GM20000 (cell line): Measurements from ENCODE around the gene ARNT2.

Source experiments
- DNase-seq: peaks from one replicate; pipeline ENCODE4 v3.0.0; 2012; ENCODE audit warnings: low spot score
- CTCF ChIP-seq: IDR thresholded peaks from 2 replicates; pipeline ENCODE4 v1.5.1; 2012; ENCODE audit warnings: mild to moderate bottlenecking, control low read depth; ENCODE audit errors: extremely low read depth, missing control alignments

The ARNT2 gene

DNA sequence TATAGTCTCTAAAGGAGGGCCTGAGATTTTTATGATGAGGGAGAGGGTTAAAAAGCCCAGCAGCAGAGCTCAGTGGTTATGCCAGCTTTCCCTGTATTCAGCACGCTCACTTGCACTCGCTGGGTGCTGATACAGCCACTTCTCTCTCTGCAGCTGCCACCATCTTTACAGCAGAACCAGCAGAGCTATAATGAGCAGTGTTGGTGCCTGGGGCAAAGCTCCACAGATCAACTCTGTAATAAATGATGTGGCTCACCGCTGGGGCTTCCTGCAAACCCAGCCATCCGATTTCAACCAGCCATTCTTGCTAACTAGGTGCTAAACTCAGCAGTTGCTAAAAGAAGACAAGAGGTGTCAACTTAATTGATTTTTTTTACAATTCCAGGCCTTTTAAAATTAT lies 48.0 kb downstream of the ARNT2 start:
- DNase-seq = no peak

GRCh38 chr15:80455051-80455648 lies 51.0 kb downstream of the ARNT2 start:
- DNase-seq = no peak

More for the DNA sequence above, 48.0 kb downstream of the ARNT2 start:
- no peak for TF ChIP-seq CTCF

DNA sequence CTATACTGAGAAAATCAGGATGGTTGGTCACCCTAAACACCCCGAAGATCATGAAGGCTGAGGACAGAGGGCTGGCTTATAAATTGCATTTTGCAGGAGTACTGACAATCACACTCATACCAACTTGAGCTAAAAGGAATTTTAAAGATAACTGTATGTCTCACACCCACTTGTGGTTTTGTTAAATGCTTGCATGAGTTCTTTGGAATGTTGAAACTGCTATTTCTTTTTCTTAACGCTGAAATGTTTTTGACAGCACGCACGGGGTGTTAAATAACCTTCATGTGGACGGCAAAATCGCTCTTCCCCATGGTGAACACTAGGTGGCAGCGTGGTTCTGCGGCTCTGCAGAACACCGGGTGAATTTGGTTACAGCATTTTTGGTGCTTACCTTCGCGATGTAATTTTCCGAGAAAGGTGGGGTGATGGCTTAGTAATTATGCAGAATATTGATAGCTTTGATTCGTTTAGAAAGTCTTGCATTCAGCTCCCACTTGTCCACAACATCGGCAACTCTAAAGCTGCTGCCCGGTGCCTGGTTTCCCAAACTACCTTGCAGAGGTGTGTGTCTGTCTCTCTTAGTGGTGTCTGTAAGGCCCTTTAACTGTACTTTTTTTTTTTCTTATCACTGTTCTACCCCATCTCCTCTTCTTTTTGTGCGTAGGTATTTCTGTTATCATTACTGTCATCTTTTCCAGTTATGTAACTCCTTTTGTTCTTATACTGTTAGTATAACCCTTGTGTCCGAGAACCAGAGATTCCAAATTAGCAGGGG lies 51.7 kb downstream of the ARNT2 start:
- peak; percentile 78 for DNase-seq
- TF ChIP-seq CTCF = peak; percentile 98

More at GRCh38 chr15:80455051-80455648, 51.0 kb downstream of the ARNT2 start:
- no peak for TF ChIP-seq CTCF

- no peak for DNase-seq
- TF ChIP-seq CTCF = no peak
These were observed 52.6 kb downstream of the ARNT2 start for GRCh38 chr15:80456517-80457492.

DNA sequence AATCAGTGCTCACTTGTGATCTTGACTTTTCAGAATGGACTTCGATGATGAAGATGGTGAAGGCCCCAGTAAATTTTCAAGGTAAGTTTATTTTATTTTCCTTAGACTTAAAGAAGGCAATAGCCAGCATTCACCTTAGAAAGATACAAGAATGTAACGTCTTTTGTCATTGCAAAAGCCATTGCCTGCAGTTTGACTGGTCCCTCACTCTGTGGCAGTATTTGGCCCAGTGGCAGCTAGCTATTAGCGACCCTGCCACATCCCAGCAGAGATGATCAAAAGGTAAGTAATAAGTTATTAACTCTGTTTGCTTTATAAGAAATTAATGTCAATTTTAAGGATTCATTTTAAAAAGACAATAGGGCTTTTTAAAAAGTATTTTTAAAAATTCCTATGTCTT lies 53.7 kb downstream of the ARNT2 start:
- no peak for TF ChIP-seq CTCF
- DNase-seq = no peak

DNA sequence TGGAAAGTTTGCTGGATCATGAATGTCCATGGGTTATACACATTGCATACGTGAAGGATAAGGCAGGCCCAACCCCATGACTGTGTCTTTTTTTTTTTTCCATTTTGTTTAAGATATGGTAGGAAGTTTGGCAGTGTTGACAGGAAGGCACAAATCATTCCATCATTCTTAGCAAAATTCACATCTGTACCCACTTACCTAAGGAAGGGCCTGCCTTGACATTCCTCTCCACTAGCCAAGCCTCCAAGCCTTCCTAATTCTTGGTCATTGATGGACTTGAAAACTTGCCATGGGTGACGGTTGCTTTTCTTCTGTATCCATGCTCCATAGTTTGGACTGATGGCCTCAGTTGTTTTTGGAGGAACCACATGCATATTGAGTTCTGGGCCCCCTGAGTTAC lies 54.4 kb downstream of the ARNT2 start:
- no peak for TF ChIP-seq CTCF
- no peak for DNase-seq

DNA sequence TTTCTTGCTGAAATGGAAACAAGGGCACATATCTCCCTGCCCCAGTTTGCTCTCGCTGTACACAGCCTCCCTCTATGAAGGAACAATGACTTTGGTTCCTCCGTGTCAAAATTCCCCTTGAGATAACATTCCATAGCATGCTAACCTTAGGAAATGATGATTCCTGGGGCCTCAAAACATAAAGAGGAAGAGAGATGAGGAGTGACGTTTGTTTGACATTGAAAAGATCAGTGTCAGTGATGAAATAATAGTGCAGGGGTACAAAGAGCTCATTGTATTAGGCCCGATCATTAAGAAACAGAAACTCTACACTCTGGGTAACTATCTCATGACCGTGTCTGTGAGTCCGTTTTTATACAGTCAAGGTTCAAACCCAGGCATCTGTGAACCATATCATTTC lies 55.2 kb downstream of the ARNT2 start:
- TF ChIP-seq CTCF = no peak
- no peak for DNase-seq
